ENCODE measurements around the gene AFG3L2.

Gene AFG3L2

DNA sequence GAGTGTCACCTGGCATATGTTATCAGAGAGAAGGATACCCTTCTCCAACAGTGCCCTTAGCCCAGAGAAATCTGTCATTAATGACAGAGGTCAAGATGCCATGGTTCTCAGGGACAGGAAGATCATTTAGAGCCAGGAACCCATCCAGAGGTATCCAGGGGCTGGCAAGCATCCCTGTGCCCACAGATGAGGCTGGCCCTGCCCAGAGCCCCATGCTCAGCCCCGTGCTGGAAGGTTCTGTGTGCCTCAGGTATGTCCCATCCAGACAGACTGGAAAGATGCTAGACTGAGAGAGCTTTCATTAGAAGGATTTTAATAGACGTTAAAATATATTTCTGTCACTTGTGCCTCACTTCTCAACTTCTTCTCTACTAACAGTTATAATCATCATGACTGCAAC lies 77.2 kb downstream of the AFG3L2 start:
- no peaks in the 10 kb centered on the region for H3K27me3 ChIP-seq (ENCODE audit: control insufficient read depth, insufficient read depth, low read length)
- H3K27ac ChIP-seq: no peak overlapping the region
- peaks cover 3% of the 10 kb centered on the region for H3K4me1 ChIP-seq
- no peak overlapping the region for H2AFZ ChIP-seq
- TF ChIP-seq, protein P1, sequence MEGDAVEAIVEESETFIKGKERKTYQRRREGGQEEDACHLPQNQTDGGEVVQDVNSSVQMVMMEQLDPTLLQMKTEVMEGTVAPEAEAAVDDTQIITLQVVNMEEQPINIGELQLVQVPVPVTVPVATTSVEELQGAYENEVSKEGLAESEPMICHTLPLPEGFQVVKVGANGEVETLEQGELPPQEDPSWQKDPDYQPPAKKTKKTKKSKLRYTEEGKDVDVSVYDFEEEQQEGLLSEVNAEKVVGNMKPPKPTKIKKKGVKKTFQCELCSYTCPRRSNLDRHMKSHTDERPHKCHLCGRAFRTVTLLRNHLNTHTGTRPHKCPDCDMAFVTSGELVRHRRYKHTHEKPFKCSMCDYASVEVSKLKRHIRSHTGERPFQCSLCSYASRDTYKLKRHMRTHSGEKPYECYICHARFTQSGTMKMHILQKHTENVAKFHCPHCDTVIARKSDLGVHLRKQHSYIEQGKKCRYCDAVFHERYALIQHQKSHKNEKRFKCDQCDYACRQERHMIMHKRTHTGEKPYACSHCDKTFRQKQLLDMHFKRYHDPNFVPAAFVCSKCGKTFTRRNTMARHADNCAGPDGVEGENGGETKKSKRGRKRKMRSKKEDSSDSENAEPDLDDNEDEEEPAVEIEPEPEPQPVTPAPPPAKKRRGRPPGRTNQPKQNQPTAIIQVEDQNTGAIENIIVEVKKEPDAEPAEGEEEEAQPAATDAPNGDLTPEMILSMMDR (IDR thresholded peaks at IDR 0.05): no peak
- no peak overlapping the region for H3K4me2 ChIP-seq (ENCODE audit: low read length)
- no peak overlapping the region for H3K4me3 ChIP-seq (ENCODE audit: low read depth, low read length)
- no peaks in the 10 kb centered on the region for H3K79me2 ChIP-seq
- no peaks in the 10 kb centered on the region for H3K36me3 ChIP-seq (ENCODE audit: control insufficient read depth, insufficient read depth, low read length)
- no peak overlapping the region for H3K9ac ChIP-seq
- H3K9me3 ChIP-seq (ENCODE audit: control insufficient read depth, low read length): no peaks in the 10 kb centered on the region

DNA sequence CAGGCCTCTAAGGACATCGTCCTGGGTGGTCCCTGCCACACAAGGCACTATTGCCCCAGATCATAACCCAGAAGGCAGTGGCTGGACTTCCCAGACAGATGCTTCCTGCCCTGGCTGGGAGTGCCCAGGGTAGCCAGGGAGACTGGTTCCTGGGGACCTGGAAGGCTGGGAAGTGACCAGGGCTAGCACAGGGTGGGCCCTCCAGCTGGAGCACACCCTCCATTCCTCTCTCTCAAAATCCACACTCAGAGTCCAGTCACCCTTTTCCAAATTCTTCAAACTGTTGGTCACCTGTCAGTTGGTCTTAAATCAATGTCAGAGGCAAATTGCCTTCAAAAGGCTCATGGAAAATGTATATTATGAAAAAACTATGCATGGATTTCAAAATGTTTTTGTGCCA lies 80.6 kb downstream of the AFG3L2 start:
- no peak overlapping the region for H3K4me3 ChIP-seq (ENCODE audit: low read depth, low read length)
- H2AFZ ChIP-seq: no peak overlapping the region
- no peaks in the 10 kb centered on the region for H3K79me2 ChIP-seq
- no peaks in the 10 kb centered on the region for H3K9me3 ChIP-seq (ENCODE audit: control insufficient read depth, low read length)
- no peak overlapping the region for H3K4me2 ChIP-seq (ENCODE audit: low read length)
- TF ChIP-seq, protein P1 (IDR thresholded peaks at IDR 0.05): no peak
- no peaks in the 10 kb centered on the region for H3K36me3 ChIP-seq (ENCODE audit: control insufficient read depth, insufficient read depth, low read length)
- no peak overlapping the region for H3K9ac ChIP-seq
- H3K27ac ChIP-seq: no peak overlapping the region
- H3K27me3 ChIP-seq (ENCODE audit: control insufficient read depth, insufficient read depth, low read length): no peaks in the 10 kb centered on the region
- H3K4me1 ChIP-seq: no peaks in the 10 kb centered on the region

DNA sequence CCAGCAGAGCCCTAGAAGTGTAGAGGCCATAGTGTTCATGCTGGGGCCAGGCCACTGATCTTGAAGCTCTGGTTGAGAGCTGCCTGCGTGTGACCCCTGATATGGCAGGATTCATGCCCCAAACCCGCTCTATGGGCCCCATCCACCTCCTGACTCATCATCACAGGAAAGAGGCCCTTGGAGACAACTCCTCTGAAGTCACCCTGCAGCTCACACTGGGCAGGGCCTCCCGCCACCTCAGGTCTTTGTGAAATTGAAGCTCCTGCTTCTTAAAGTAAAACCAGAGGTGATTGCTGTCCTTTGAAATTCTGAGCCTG lies 81.0 kb downstream of the AFG3L2 start:
- no peak overlapping the region for H2AFZ ChIP-seq
- no peaks in the 10 kb centered on the region for H3K9me3 ChIP-seq (ENCODE audit: control insufficient read depth, low read length)
- TF ChIP-seq, protein P1 (IDR thresholded peaks at IDR 0.05): no peak
- H3K9ac ChIP-seq: no peak overlapping the region
- no peak overlapping the region for H3K4me2 ChIP-seq (ENCODE audit: low read length)
- H3K27me3 ChIP-seq (ENCODE audit: control insufficient read depth, insufficient read depth, low read length): no peaks in the 10 kb centered on the region
- no peaks in the 10 kb centered on the region for H3K79me2 ChIP-seq
- no peak overlapping the region for H3K4me3 ChIP-seq (ENCODE audit: low read depth, low read length)
- no peak overlapping the region for H3K27ac ChIP-seq
- H3K4me1 ChIP-seq: no peaks in the 10 kb centered on the region
- H3K36me3 ChIP-seq (ENCODE audit: control insufficient read depth, insufficient read depth, low read length): no peaks in the 10 kb centered on the region

DNA sequence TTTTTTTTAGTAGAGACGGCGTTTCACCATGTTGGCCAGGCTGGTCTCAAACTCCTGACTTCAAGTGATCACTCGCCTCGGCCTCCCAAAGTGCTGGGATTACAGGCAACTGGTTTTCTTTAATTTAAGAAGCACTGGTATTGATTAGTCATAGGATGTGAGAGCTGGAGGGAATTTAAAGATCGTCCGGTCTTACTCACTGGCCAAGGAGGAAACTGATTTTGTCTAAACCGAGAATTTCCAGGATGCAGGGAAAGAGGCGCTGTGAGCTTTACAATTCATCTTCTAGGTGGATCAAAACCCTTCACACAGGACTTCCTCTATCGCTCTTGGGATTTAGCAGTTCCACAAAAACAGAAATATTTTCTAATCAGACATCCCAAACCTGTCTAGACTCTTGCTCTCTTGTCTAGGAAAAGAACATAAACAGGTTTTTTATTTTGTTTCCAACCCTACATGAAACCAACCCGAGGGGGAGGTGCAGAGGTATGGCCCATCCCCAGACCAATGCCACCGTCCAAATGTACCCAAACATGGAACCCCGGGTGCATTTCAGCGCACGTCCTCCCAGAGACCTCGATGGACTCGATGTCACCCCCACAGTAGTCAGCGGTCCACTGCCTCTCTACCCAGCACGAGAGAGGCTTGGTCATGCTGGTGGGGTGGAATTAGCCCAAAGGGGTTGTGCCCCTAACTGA lies 81.5 kb downstream of the AFG3L2 start:
- no peak overlapping the region for H3K9ac ChIP-seq
- no peak overlapping the region for H3K4me3 ChIP-seq (ENCODE audit: low read depth, low read length)
- no peaks in the 10 kb centered on the region for H3K79me2 ChIP-seq
- H3K36me3 ChIP-seq (ENCODE audit: control insufficient read depth, insufficient read depth, low read length): no peaks in the 10 kb centered on the region
- no peaks in the 10 kb centered on the region for H3K9me3 ChIP-seq (ENCODE audit: control insufficient read depth, low read length)
- no peaks in the 10 kb centered on the region for H3K4me1 ChIP-seq
- TF ChIP-seq, protein P1 (IDR thresholded peaks at IDR 0.05): no peak
- H3K27ac ChIP-seq: no peak overlapping the region
- H3K4me2 ChIP-seq (ENCODE audit: low read length): no peak overlapping the region
- no peaks in the 10 kb centered on the region for H3K27me3 ChIP-seq (ENCODE audit: control insufficient read depth, insufficient read depth, low read length)
- no peak overlapping the region for H2AFZ ChIP-seq

DNA sequence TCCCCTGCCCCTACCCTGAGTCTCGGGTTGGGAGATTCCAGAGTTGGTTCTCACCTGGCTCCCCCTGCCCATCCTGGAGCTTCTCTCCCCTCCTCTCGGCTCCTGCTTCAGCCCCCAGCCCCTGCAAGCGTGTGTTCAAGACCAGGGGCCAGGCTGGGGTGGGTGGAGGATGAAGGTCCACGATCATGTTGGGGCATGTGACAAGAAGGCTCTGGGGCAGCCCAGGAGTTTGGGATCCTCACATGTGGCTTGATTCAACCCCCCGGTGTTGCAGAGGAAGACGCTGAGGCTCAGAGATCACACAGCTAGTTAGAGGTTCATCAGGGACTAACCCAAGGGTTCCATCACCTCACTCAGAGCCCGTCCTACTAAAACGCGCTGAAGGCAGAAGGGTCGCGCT lies 83.2 kb downstream of the AFG3L2 start:
- H3K4me2 ChIP-seq (ENCODE audit: low read length): no peak overlapping the region
- H3K27ac ChIP-seq: no peak overlapping the region
- H3K9ac ChIP-seq: no peak overlapping the region
- no peak overlapping the region for H2AFZ ChIP-seq
- H3K79me2 ChIP-seq: no peaks in the 10 kb centered on the region
- peaks cover 3% of the 10 kb centered on the region for H3K4me1 ChIP-seq
- H3K4me3 ChIP-seq (ENCODE audit: low read depth, low read length): no peak overlapping the region
- H3K9me3 ChIP-seq (ENCODE audit: control insufficient read depth, low read length): no peaks in the 10 kb centered on the region
- TF ChIP-seq, protein P1 (IDR thresholded peaks at IDR 0.05): no peak
- no peaks in the 10 kb centered on the region for H3K36me3 ChIP-seq (ENCODE audit: control insufficient read depth, insufficient read depth, low read length)
- no peaks in the 10 kb centered on the region for H3K27me3 ChIP-seq (ENCODE audit: control insufficient read depth, insufficient read depth, low read length)

Measured in parathyroid adenoma (tissue), 2 donors.